Frontal cortex (tissue), 4 donors: Measurements from ENCODE around the gene SAP30BP. TPM values are rescaled to one million over a fixed set of nuclear protein-coding genes. Genes with fewer than 3 reads are reported as not detected.

Source experiments
- DNase-seq, 2 donors: peaks; one replicate each; pipeline ENCODE4 v3.0.0; 2012; ENCODE audit warnings: low spot score in 2 of 2
- FAIRE-seq: peaks from 2 replicates; lab custom pipeline; 2012; peaks lifted over from hg19 to GRCh38; lab: Jason Lieb, UNC
- total RNA-seq: library from RNA; depleted of rRNA; stranded (reverse); fragments of >200 nt; gene quantifications from one replicate; pipeline ENCODE4 v1.2.3, GENCODE V29; 2014
- donor health status: control.
- donor health status: control.
- donor health status: control.

SAP30BP gene
- total RNA-seq, 1 donor from 2014 or later: 39.9 TPM

DNA sequence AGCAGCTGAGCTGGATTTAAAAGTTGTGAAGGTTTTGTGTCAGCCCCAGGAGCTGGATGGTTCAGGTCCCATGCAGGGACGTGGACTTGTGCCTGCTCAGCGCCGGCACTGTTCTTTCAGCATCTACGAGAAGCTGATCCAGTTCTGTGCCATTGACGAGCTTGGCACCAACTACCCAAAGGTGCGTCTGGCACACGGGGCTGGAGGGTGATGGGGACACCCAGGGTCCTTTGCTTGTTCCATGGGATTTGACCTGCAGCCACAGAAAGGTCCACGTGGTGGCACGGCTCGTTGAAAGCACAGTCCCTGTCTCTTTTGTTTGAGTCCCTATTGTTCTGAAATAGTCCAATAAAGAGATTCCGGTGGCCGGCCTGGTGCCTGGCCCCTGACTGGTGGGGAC, 36.1 kb downstream of the SAP30BP start:
- no peak for DNase-seq
- no peak for FAIRE-seq

- DNase-seq (no peak), FAIRE-seq (no peak)
Observed at GRCh38 chr17:75703591-75703990, 36.5 kb downstream of the SAP30BP start.

GRCh38 chr17:75704963-75705875, 38.1 kb downstream of the SAP30BP start:
- DNase-seq: no peak
- FAIRE-seq: no peak

GRCh38 chr17:75706042-75706728, 39.0 kb downstream of the SAP30BP start:
- no peak for FAIRE-seq
- DNase-seq: no peak

DNA sequence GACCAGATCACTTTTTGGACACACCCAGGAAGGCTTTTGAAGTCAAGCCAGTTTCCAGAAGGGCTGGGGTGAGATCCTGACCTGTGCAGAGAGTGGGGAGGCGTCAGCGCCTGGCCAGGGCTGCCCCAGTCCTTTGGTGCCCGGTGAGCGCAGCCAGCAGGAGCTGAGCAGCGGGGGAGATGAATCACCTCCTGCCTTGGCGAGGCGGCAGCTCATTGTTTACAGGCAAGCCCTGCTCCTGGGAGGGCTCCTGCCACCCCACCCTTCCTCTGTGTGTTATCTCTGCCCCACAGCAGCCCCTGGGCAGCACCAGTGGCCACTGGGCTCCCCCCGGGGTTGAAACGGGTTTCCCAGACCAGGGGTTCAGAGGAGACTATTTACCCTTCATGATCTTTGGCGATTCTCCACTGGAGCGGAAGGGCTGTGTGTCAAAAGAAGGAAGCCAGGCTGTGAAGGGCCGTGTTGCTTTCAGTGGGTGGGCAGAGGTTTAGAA, 40.0 kb downstream of the SAP30BP start:
- DNase-seq (no peak), FAIRE-seq (no peak)

- no peak for DNase-seq
- FAIRE-seq: no peak
Observed at GRCh38 chr17:75712446-75712845, 45.3 kb downstream of the SAP30BP start.

DNA sequence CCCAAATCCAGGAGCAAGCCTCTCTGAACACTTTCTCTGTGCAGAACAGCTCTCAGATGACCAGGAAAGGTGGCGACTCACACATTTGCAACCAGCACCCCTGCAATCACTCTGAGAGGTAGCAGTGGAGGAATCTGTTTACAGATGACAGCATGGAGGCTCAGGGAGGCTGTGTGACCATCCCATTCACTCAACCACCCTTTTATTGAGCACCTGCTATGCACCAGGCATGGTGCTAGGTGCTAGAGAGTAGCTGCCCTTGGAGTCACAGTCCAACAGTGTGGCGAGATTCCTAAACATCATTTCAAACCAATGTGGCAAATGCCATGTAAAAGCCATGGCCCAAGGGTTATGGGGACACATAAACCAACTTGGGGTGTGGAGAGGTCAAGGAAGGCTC, 52.6 kb downstream of the SAP30BP start:
- DNase-seq: no peak
- no peak for FAIRE-seq

- DNase-seq: peak; percentile 74 to 76
- FAIRE-seq: no peak
Observed at GRCh38 chr17:75720656-75721462, 53.7 kb downstream of the SAP30BP start, which contains the start of gene ITGB4. ITGB4 (plus strand) TSS chr17:75721459; CDS start chr17:75724704, 3,245 bp downstream.

GRCh38 chr17:75721463-75722011, 54.4 kb downstream of the SAP30BP start:
- no peak for FAIRE-seq
- no peak for DNase-seq

- DNase-seq (no peak), FAIRE-seq (no peak)
Observed at GRCh38 chr17:75722076-75722475, 54.9 kb downstream of the SAP30BP start.

- FAIRE-seq: no peak
Observed at GRCh38 chr17:75722542-75723095, 55.5 kb downstream of the SAP30BP start.

DNA sequence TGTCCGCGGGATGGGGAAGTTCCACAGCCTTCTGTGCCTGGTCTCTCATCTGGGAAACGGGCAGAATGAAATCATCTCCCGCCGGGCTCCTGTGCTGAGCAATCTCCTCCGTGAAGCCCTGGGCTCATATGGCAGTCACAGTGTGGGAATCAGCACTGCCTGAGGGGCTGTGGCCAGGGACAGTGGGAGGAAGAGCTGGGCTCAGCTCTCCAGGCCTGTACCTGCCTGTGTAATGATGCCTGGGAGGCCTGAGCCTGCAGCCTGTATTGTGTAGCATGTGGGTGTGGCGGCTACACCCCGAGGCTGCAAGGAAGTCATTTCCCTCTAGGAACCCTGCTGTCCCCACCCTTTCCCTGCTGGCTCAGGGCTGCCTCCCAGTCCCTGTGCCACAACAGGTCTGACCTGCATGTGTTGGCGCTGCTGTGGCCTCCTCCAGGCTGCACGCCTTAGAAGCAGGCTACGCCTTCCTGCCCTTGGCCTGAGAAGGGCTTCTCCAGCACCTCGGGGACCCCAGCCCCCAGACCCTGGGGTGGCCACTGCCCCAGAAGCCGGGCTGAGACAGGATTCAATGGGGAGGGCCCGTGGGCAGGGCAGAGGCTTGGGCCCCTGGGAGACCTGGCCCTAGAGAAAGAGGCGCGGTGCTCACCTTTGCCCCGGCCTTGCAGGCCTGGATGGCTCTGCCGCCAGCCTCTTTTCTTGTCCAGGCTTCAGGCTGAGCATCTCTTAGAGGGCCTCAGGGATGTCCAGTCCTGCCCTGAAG, 56.2 kb downstream of the SAP30BP start:
- DNase-seq (no peak), FAIRE-seq (no peak)

More at GRCh38 chr17:75722542-75723095, 55.5 kb downstream of the SAP30BP start:
- no peak for DNase-seq

- FAIRE-seq (no peak), DNase-seq (no peak)
Observed at GRCh38 chr17:75724016-75725003, 57.2 kb downstream of the SAP30BP start.

DNA sequence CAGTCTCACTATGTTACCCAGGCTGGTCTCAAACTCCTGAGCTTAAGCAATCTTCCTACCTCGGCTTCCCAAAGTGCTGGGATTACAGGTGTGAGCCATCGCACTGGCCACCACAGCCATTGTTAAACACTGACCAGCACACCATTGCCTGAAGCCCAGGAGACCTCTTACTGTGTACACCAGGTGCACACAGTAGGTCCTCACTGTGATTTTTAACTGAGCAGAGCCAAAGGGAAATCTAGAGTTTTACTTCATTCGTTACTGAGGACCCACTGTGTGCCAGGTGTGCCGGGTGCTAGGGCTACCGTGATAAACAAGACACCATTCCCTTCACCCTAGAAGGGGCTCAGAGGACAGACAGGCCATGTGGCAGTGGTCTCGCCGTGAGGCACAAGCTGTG, 58.4 kb downstream of the SAP30BP start:
- no peak for FAIRE-seq
- DNase-seq: no peak

DNA sequence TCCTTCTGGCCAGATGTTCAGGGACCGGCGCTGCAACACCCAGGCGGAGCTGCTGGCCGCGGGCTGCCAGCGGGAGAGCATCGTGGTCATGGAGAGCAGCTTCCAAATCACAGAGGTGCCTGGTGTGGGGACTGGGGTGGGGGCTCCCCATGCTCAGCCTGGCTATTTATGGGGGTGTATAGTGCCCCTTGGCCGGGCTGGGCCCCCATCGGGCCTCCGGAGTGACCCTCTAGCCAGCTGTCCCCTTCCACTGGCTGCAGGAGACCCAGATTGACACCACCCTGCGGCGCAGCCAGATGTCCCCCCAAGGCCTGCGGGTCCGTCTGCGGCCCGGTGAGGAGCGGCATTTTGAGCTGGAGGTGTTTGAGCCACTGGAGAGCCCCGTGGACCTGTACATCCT, 60.3 kb downstream of the SAP30BP start:
- DNase-seq (no peak), FAIRE-seq (no peak)

GRCh38 chr17:75729351-75729750, 62.2 kb downstream of the SAP30BP start:
- FAIRE-seq: no peak
- DNase-seq: no peak

DNA sequence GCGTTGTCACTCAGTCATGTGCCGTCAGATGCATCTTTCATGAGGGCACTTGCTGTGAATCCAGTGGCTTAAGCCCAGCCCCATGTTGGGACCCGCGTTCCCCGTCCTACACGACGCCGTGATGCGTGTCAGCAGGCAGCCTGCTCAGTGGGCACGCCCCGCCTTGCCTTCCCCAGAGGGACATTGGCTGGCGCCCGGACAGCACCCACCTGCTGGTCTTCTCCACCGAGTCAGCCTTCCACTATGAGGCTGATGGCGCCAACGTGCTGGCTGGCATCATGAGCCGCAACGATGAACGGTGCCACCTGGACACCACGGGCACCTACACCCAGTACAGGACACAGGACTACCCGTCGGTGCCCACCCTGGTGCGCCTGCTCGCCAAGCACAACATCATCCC, 62.9 kb downstream of the SAP30BP start:
- FAIRE-seq: no peak
- DNase-seq: no peak
